H7 (cell line): ENCODE results near the gene CCDC200. TPM values are rescaled to one million over a fixed set of nuclear protein-coding genes. Genes with fewer than 3 reads are reported as not detected.
"Not testable (repeated sequence)": the region's sequence is repeated elsewhere in the genome, so short reads cannot be mapped to it uniquely, and the experiment has no call there.

Experiments used
- DNase-seq: peaks from one replicate; pipeline ENCODE4 v3.0.0; 2012
- H3K27me3 ChIP-seq: 2 replicates; pipeline ENCODE4 v1.6.0; 2011; ENCODE audit warnings: mild to moderate bottlenecking, low read length; ENCODE audit not compliant: control insufficient read depth, insufficient read depth
- H3K36me3 ChIP-seq: replicated peaks from 2 replicates; pipeline ENCODE4 v1.5.1; 2011; ENCODE audit warnings: low read length; ENCODE audit not compliant: control insufficient read depth, insufficient read depth
- H3K4me3 ChIP-seq: 2 replicates; pipeline ENCODE4 v1.5.1; 2011; ENCODE audit warnings: low read depth, mild to moderate bottlenecking, control low read depth, low read length, moderate library complexity; ENCODE audit not compliant: insufficient read depth
- total RNA-seq: library from RNA; depleted of rRNA; stranded (reverse); fragments of >200 nt; shearing (Covaris generic); gene quantifications from 2 replicates; pipeline ENCODE4 v1.2.3, GENCODE V29; 2014

The CCDC200 gene
- total RNA-seq, 1 experiment from 2014 or later: not detected

GRCh38 chr17:43220511-43221125 is 7.8 kb downstream of the CCDC200 start:
- DNase-seq: no peak
- H3K4me3 ChIP-seq: no peak overlapping the region
- no peaks in the 10 kb centered on the region for H3K27me3 ChIP-seq
- H3K36me3 ChIP-seq: peaks cover 1% of the 10 kb centered on the region; the same call in 1 of the 2 replicates

- no peak overlapping the region for H3K4me3 ChIP-seq
- no peaks in the 10 kb centered on the region for H3K27me3 ChIP-seq
- DNase-seq: no peak
- H3K36me3 ChIP-seq: peaks cover 1% of the 10 kb centered on the region; the same call in 1 of the 2 replicates
Observed at GRCh38 chr17:43219746-43220380, 8.6 kb downstream of the CCDC200 start.

GRCh38 chr17:43219001-43219400 is 9.4 kb downstream of the CCDC200 start:
- no peak for DNase-seq
- no peaks in the 10 kb centered on the region for H3K27me3 ChIP-seq
- H3K36me3 ChIP-seq: peaks cover 1% of the 10 kb centered on the region; the same call in 1 of the 2 replicates
- no peak overlapping the region for H3K4me3 ChIP-seq

- Histone ChIP-seq H3K36me3 (peaks cover 1% of the 10 kb centered on the region; the same call in 1 of the 2 replicates), H3K4me3 (no peak overlapping the region), H3K27me3 (no peaks in the 10 kb centered on the region)
- DNase-seq: no peak
Observed at GRCh38 chr17:43217614-43218087, 10.8 kb downstream of the CCDC200 start.

- DNase-seq: no peak
- no peaks in the 10 kb centered on the region for H3K27me3 ChIP-seq
- peaks cover 1% of the 10 kb centered on the region; the same call in 1 of the 2 replicates for H3K36me3 ChIP-seq
- no peak overlapping the region for H3K4me3 ChIP-seq
Observed at GRCh38 chr17:43216762-43217613, 11.4 kb downstream of the CCDC200 start.

GRCh38 chr17:43216369-43216761 is 12.1 kb downstream of the CCDC200 start:
- Histone ChIP-seq H3K4me3 (no peak overlapping the region), H3K36me3 (peaks cover 1% of the 10 kb centered on the region; the same call in 1 of the 2 replicates), H3K27me3 (no peaks in the 10 kb centered on the region)
- DNase-seq: no peak

GRCh38 chr17:43215341-43215740 is 13.1 kb downstream of the CCDC200 start:
- Histone ChIP-seq H3K4me3 (no peak overlapping the region), H3K27me3 (no peaks in the 10 kb centered on the region), H3K36me3 (peaks cover 1% of the 10 kb centered on the region; the same call in 1 of the 2 replicates)
- no peak for DNase-seq

GRCh38 chr17:43213545-43213944 is 14.9 kb downstream of the CCDC200 start:
- no peak for DNase-seq
- Histone ChIP-seq H3K27me3 (no peaks in the 10 kb centered on the region), H3K36me3 (peaks cover 1% of the 10 kb centered on the region; the same call in 1 of the 2 replicates), H3K4me3 (no peak overlapping the region)

GRCh38 chr17:43212641-43213490 is 15.6 kb downstream of the CCDC200 start:
- Histone ChIP-seq H3K36me3 (peaks cover 1% of the 10 kb centered on the region; the same call in 1 of the 2 replicates), H3K4me3 (no peak overlapping the region; the same call in 1 of the 2 replicates)
- no peak for DNase-seq

GRCh38 chr17:43211480-43212402 is 16.7 kb downstream of the CCDC200 start, which contains the start of gene TMEM106A:
Gene TMEM106A, plus strand, starts transcription at chr17:43211875. Its CDS starts 1,167 bp downstream, at chr17:43213042.
- peak; percentile 97 for DNase-seq
- Histone ChIP-seq H3K4me3 (peak within 1 kb of the TSS; percentile 61), H3K36me3 (peaks cover 1% of the 10 kb centered on the region; the same call in 1 of the 2 replicates), H3K27me3 (no peaks in the 10 kb centered on the region)

More at GRCh38 chr17:43212641-43213490, 15.6 kb downstream of the CCDC200 start:
- no peaks in the 10 kb centered on the region for H3K27me3 ChIP-seq

- no peaks in the 10 kb centered on the region for H3K27me3 ChIP-seq
- H3K36me3 ChIP-seq: no peaks in the 10 kb centered on the region
- H3K4me3 ChIP-seq: peak overlapping the region; percentile 61
- DNase-seq: no peak
Observed at GRCh38 chr17:43211123-43211479, 17.3 kb downstream of the CCDC200 start.

- Histone ChIP-seq H3K36me3 (no peaks in the 10 kb centered on the region), H3K4me3 (no peak overlapping the region), H3K27me3 (no peaks in the 10 kb centered on the region)
- DNase-seq: no peak
Observed at GRCh38 chr17:43210576-43210975, 17.8 kb downstream of the CCDC200 start.

GRCh38 chr17:43203013-43203412 is 25.4 kb downstream of the CCDC200 start:
- peaks cover 17% of the 10 kb centered on the region for H3K36me3 ChIP-seq
- not testable (repeated sequence) for DNase-seq, H3K27me3 ChIP-seq

More at GRCh38 chr17:43203013-43203412, 25.4 kb downstream of the CCDC200 start:
- H3K4me3 ChIP-seq: not testable (repeated sequence)
